CD4-positive, alpha-beta T cell treated with Interleukin-17A for 1 hour (primary cell): Measurements from ENCODE around the gene NR1H2.
"Not testable (repeated sequence)": the region's sequence is repeated elsewhere in the genome, so short reads cannot be mapped to it uniquely, and the experiment has no call there.

Source experiments
- DNase-seq: peaks from one replicate; pipeline ENCODE4 v3.0.0-alpha.2; 2020

The NR1H2 gene

DNA sequence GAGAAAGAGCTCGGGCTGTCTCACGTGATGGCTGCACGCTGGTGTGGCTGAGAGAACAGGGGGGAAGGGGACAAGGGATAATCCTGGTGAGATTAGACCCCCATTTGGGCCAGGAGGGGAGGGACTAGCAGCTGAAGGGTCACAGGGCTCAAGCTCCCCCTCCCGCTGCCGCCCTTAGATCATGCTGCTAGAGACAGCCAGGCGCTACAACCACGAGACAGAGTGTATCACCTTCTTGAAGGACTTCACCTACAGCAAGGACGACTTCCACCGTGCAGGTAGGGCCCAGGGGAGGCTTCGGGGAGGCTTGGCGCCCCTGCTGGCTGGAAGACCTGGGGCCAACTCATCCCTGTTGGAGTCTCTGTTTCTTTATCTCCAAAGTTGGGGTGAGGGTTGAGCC, 3.3 kb downstream of the NR1H2 start:
- no peak for DNase-seq

DNA sequence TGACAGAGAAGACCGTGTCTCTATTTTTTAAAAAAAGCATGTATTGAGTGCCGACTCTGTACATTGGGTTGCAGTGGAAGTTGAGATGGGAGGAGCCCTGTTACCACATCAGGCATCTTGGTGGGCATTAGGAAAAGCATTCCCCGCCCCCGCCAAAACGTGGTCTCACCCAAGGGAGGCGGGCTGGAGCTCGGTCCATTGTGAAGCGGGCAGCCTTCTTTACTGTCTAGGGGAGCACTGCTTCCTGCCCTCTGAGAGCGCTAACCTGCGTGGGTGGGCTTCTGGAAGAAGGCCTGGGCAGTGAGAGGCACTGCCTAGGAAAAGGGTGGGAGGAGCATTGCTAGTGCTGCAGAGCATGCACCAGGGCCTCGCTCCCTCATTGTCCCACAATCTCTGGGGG, 3.9 kb downstream of the NR1H2 start:
- DNase-seq = no peak

DNA sequence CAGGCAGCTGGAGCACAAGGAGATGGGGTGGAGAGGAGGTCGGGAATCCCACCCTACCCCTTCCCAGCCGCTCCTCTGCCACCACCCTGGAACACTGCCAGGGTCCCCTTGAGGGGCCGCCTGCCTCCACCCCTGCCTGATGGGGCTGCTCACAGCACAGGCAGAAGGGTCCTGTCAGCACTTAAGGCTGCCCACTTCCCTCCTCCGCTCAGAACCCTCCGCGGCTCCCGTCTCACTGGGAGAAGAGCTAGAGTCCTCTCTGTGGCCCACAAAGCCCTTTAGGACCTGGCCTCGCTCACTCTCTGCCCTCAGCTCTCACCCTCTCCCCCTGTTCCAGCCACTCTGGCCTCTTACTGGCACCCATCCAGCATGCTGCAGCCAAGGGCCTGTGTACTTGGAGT, 4.5 kb downstream of the NR1H2 start:
- no peak for DNase-seq

DNA sequence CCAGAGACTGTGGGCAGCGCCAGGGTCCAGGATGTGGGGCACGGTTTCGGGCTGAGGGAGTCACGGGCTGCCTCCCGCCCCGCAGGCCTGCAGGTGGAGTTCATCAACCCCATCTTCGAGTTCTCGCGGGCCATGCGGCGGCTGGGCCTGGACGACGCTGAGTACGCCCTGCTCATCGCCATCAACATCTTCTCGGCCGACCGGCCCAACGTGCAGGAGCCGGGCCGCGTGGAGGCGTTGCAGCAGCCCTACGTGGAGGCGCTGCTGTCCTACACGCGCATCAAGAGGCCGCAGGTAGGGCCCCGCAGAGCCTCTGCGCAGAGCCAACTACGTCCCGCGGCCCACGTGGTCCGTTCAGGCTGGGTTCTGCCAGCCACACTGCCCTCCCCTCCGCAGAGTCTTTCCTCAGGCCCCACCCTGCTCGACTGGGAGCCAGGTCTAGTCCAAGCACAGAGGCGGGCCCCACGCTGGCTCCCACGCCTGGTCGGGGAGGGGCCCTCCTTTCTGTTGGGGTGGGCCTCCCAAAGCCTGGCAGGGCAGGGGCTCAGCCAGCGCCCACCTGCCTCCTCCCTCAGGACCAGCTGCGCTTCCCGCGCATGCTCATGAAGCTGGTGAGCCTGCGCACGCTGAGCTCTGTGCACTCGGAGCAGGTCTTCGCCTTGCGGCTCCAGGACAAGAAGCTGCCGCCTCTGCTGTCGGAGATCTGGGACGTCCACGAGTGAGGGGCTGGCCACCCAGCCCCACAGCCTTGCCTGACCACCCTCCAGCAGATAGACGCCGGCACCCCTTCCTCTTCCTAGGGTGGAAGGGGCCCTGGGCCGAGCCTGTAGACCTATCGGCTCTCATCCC, 5.8 kb downstream of the NR1H2 start:
- no peak for DNase-seq

DNA sequence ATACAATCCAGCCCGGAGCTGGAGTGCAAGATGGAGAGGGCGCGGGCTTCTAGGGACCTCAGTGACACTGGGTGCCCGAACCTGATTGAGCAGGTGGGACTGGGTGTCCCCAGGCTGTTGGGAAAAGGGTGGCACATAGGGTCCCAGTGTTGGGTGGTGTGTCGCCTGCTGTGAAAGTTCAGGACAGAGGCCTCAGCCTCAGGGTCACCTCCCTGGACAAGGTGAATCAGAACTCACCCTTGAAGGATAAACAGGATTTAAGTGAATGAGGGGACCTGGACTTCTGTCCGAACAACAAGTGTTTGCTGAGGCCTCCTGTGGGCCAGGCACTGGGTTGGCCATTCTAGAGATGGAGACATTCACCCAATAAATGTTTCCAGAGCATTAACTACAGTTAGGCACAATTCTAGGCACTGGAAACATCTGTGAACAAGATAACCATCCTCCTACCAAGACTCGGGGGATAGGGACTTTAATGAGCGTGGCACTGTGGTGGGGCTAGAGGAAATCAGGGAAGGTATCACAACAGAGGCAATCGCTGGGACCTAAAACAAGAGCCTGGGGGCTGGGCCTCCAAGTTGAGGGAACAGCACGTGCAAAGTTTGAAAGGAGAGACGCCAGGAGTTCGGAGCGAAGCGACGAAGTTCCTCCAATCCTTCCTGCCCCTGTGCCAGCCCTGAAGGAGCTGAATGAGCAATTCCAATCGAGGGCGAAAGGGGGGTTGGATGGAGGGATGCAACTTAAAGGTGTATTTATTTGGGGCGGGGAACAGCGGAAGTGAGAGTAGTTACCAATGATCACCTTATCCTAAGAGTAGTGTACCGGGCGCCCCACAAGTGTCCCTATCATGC, 7.0 kb downstream of the NR1H2 start:
- peak; percentile 30 for DNase-seq

DNA sequence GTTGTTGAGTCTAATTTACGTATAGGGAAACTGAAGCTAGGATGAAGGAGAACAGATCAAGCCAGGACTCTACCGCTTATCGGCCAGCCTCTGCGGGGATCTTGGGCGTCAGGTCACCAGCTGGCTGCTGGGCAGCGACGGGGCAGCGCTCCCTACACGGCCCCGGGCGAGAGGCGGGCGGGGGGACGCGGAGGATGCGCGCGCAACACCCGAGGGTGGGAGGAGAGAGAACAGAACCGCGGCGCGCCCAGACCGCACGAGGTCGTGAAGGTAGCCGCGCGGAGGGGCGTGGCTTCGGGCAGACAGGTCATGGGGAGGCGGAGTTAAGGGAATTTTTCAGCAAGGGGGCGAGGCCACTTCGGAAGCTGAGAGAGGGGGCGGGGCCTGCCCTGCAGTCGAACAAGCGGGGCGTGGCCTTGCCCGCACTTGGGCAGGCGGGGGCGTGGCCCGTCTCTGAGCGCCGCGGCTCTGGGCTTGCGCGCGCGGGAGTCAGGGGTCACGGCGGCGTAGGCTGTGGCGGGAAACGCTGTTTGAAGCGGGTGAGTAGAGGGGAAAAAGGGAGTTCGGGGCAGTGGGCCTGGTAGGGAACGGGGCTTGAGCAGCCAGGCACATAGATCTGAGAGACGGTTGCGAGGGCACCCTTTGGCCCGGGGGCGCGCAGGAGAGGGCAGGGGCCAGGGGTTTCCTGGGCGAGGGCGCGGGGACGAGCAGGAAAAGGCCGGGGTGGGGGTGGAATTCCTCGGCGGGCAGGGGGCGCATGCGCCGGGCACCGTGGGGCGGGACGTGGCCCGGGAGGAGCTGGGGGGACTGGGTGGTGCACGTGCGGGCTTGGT, 7.8 kb downstream of the NR1H2 start, which contains the start of gene POLD1:
TSS of gene POLD1 (plus strand) at position 496 of the 833 bp plus-strand sequence. CDS start 14,505 bp downstream, outside the sequence.
- peak; percentile 99 for DNase-seq

DNA sequence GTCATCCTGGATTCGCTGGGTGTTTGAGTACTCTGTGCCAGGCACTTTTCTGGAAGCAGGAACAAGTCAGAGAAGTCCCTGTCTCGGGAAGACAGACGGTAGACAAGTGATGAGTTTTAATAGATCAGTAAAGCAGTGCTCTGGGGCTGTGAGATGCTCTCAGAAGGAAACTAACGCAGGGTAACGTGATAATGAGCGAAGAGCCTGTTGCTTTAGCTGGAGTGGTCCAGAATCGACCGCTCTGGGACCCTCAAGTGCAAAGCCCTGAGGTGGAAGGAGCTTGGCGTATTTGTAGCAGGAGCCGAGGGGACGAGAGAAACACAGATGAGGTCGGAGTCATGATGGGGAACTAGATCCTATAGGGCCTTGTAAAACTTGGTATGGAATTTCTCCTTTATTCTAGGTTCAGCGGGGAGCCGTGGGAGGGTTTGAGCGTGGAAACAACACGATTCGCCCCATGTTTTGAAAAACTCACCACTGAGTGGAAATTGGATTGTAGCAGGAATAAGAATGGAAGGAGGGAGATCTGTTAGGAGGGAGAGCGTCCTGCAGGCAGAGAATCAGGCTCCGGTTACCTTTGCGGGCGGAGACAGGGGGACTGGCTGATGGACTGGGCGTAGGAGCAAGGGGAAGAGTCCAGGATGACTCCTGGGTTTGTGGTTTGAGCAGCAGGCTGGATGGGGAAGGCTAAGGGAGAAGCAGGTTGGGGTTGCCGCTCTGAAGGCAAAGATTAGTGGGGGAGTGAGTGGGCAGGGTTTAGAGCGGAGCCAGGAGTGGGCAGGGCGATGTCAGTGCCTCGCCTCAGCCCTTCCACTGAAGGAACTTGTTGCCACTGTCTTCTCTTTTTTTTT, 8.7 kb downstream of the NR1H2 start:
- DNase-seq = no peak

DNA sequence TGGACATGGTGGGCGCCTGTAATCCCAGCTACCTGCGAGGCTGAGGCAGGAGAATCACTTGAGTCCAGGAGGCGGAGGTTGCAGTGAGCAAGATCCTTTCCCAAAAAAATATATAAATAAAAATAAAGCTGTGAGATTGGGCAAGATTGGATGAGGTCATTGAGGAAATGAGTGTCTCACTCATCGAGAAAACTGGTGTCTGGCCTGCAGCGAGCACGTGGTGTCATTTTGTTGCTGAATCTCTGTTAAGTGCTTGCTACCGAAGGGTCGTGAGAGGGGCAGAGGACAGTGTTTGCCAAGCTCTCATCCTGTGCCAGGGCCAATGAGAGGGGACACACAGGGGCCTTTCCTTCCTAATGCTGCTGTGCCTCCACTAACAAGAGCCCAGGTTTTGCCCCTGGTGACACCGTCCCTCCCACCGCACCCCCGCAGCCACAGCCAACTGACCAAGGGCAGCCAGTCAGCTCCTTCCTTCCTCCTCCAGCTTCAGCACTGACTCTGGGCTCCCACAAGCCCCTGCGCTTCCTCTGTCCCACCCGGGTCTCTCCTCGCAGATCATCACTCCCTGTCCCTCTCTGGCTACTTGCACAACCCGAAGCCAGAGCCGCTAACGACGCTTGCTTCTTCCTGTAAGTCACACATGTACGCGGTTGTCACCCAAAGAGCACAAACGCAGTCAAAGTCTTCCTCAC, 11.1 kb downstream of the NR1H2 start:
- DNase-seq = no peak

DNA sequence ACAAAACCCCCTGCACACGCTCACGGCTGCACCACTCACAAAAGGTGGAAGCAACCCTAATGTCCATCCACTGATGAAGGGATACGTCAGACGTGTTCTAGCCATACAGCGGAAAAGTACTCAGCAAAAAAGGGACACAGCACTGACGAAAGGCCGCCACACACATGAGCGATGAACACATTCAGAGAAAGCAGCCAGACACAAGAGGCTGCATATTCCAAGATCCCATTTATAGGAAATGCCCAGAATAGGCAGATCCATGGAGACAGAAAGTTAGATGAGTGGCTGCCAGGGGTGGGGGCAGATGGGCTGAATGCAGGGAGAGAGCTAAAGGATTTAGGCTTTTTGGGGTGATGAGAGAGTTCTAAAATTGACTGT, 11.6 kb downstream of the NR1H2 start:
- no peak for DNase-seq

DNA sequence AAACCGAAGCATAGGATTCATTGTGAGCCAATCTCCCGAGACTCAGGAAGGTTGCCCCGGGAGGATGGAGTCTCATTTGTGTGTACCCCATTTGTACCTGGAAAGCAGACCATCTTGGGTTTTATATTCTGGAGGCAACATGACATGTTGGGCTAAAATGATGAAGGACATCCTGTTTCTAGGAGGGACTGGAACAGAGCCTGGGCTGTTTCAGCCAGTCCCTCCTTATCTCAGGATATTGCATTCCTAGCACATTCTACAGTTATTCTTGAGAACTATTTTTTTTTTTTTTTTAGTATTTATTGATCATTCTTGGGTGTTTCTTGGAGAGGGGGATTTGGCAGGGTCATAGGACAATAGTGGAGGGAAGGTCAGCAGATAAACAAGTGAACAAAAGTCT, 14.0 kb downstream of the NR1H2 start:
- not testable (repeated sequence) for DNase-seq

DNA sequence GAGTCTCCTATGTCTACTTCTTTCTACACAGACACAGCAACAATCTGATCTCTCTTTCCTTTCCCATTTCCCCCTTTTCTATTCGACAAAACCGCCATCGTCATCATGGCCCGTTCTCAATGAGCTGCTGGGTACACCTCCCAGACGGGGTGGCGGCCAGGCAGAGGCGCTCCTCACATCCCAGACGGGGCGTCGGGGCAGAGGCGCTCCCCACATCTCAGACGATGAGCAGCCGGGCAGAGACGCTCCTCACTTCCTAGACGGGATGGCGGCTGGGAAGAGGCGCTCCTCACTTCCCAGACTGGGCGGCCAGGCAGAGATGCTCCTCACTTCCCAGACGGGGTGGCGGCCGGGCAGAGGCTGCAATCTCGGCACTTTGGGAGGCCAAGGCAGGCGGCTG, 14.7 kb downstream of the NR1H2 start:
- not testable (repeated sequence) for DNase-seq

DNA sequence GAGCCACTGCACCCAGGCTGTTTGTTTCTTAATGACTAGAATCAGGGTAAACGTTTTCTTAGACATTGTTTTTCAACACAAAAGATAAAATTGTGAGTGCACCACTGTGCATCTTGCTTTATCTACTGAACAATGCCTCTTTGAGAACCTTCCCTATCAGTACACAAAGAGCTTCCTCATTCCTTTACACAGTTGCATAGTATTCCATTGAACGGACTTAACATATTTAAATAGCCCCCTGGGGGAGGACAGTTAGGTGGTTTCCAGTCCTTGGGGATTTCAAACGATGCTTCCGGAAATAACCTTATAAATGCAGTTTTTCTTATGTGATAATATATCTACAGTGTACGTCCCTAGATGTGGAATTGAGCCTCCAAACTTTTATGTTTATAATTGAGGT, 16.5 kb downstream of the NR1H2 start:
- DNase-seq = no peak

DNA sequence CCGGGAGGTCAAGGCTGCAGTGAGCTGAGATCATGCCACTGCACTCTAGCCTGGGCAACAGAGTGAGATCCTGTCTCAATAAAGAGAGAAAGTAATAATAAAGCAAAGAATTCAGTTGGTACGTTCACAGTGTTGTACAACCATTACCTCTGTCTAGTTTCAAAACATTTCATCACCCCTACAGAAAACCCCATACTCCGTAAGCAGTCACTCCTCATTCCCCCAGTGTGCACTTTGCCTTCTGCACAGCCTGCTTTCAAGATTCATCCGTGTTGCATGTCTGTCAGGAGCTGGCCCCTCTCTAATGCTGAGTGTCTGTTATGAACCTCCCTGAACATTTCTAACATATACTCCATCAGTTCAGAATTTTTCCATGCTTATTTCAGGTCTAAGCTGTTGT, 17.3 kb downstream of the NR1H2 start:
- DNase-seq = no peak

DNA sequence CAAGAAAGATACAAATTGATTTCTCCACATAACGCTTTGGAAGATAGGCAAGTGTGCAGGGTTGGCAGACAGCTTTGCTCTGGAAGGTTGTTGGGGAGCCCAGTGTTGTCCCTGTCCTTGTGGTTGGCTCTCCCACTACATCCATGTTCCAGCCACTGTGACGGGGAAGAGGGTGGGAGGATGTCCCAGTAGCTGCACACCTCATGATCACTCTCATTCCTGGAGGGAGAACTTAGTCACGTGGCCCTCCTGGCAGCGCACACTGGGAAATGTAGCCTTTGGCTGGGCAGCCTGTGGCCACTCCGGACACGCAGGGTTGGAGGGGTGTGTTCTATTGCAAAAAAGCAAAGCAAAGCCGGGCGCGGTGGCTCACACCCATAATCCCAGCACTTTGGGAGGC, 17.8 kb downstream of the NR1H2 start:
- no peak for DNase-seq

DNA sequence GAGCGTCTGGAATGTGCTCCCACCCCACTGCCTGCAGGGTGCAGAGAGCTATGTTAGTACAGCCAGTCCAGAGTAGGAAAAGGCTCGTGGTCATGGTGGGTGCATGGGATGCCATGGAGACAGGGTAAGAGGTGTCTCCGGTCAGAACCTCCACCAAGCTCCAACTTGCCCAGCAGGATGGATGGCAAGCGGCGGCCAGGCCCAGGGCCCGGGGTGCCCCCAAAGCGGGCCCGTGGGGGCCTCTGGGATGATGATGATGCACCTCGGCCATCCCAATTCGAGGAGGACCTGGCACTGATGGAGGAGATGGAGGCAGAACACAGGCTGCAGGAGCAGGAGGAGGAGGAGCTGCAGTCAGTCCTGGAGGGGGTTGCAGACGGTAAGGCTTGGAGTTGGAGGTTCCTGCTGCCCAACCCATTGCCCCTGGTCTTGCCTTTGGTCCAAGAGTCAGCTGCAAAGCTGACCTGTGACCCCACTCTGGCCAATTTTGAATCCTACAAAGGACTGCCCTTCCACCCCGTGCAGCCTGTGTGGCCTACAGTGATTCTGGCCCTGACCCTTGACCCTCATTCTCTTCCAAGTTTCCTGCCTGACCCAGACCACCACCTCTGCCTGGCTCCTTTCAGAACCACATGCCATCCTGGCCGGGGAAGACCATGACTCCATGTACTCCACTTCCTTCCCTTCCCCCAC, 22.6 kb downstream of the NR1H2 start:
- no peak for DNase-seq

DNA sequence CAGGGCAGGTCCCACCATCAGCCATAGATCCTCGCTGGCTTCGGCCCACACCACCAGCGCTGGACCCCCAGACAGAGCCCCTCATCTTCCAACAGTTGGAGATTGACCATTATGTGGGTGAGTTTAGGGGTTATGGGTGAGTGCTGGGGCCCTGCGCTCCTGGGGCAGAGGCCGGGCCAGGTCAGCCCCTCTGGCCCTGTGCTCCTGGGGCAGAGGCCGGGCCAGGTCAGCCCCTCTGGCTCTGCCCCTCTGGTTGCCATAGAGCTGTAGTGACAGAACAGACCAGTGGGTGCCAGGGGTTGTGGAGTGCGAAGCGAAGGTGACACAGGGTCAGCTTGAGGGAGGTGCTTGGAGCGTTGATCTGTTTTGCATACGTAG, 23.1 kb downstream of the NR1H2 start:
- DNase-seq = no peak

DNA sequence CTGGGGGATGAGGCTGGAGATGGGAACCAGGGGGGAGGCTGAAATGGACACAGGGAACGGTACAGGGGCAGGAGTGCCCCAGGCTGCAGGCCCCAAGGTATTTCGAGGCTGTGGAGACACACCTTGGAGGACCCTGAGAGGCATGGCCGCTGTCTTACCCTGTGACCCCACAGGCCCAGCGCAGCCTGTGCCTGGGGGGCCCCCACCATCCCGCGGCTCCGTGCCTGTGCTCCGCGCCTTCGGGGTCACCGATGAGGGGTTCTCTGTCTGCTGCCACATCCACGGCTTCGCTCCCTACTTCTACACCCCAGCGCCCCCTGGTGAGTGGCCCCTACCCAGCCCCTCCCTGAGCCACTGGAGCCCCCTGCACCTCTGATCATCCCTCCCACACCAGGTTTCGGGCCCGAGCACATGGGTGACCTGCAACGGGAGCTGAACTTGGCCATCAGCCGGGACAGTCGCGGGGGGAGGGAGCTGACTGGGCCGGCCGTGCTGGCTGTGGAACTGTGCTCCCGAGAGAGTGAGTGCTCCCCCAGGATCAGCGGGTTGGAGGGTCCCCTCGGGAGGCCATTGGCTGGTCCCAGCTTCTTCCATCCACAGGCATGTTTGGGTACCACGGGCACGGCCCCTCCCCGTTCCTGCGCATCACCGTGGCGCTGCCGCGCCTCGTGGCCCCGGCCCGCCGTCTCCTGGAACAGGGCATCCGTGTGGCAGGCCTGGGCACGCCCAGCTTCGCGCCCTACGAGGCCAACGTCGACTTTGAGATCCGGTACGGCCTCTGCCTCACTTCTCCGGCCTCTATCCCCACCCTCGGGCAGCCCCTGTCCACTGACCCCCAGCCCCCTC, 25.6 kb downstream of the NR1H2 start:
- DNase-seq = no peak

DNA sequence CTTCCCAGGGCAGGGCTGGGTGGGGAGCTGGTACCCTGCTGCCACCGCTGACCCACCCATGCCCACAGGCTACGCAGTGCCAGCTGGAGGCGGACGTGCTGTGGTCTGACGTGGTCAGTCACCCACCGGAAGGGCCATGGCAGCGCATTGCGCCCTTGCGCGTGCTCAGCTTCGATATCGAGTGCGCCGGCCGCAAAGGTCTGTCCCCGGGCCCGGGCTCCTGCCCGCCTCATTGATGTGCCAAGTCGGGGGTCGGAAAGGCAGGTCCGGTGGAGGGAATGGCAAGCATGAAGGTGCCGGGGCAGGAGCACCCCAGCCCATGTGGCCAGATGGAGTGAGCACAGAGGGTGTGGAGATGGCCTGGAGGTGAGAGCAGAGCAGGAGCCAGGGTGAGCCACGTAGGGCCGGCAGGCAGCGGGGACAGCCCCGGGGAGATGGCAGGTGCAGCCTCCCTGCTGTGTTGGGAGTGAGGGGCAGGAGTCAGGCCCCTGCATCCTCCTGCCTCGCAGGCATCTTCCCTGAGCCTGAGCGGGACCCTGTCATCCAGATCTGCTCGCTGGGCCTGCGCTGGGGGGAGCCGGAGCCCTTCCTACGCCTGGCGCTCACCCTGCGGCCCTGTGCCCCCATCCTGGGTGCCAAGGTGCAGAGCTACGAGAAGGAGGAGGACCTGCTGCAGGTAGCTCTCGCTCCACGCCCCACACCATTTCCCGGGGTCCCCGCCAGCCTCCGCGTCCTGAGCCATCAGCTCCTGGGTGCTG, 26.5 kb downstream of the NR1H2 start:
- no peak for DNase-seq

DNA sequence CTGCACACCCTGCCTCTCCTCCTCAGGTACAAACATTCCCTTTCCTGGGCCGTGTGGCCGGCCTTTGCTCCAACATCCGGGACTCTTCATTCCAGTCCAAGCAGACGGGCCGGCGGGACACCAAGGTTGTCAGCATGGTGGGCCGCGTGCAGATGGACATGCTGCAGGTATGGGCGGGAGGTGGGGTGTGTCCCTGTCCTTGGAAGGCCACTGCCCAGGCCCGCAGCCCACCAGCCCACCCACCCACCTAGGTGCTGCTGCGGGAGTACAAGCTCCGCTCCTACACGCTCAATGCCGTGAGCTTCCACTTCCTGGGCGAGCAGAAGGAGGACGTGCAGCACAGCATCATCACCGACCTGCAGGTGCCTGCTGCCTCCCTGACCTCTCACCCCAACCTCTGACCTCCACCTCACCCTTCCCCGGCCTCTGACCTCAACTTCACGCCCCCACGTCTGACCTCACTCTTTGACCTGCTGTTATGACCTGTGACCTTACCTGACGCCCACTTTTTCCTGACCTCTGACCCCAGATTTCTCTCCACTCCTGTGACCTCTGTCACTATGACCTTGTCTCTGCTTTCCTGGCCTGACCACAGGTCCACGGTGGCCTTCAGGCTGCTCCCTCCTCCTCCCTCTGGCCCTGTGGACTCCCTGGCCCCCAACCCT, 30.0 kb downstream of the NR1H2 start:
- DNase-seq = no peak
